Activated T-helper 17 cell treated with anti-CD3 and anti-CD28 coated beads, Interleukin-2, amount 50 U/mL, for 72 hours (primary cell): Measurements from ENCODE around the gene IMMP2L. TPM values are rescaled to one million over a fixed set of nuclear protein-coding genes. Genes with fewer than 3 reads are reported as not detected.

ENCODE experiments used
- ATAC-seq: fragments of 150-1000 bp; cut with Tn5 transposase; replicated peaks from 2 replicates; pipeline ENCODE4 v1.10.0; 2021; ENCODE audit warnings: mild to moderate bottlenecking, moderate library complexity
- H3K27ac Mint-ChIP-seq: one replicate; pipeline ENCODE4 v1.8.0; 2022; ENCODE audit warnings: mixed read lengths
- H3K27me3 Mint-ChIP-seq: one replicate; pipeline ENCODE4 v1.8.0; 2022; ENCODE audit warnings: mixed read lengths
- H3K36me3 Mint-ChIP-seq: one replicate; pipeline ENCODE4 v1.8.0; 2022; ENCODE audit warnings: low read depth, mild to moderate bottlenecking, mixed read lengths
- H3K4me1 Mint-ChIP-seq: one replicate; pipeline ENCODE4 v1.8.0; 2022; ENCODE audit warnings: mixed read lengths
- H3K4me3 Mint-ChIP-seq: one replicate; pipeline ENCODE4 v1.8.0; 2022; ENCODE audit warnings: mild to moderate bottlenecking, mixed read lengths
- H3K9me3 Mint-ChIP-seq: one replicate; pipeline ENCODE4 v1.8.0; 2022; ENCODE audit warnings: mixed read lengths
- total RNA-seq, 2 donors: library from RNA; stranded (reverse); gene quantifications; one replicate each; pipeline ENCODE4 v1.2.3, GENCODE V29; 2022

IMMP2L gene
- total RNA-seq, 2 donors from 2014 or later = 9.5 to 27.6 TPM

- Mint-ChIP-seq H3K4me1 (no peaks in the 10 kb centered on the region), H3K36me3 (no peaks in the 10 kb centered on the region), H3K27ac (no peak overlapping the region), H3K27me3 (peaks cover 6% of the 10 kb centered on the region), H3K9me3 (peaks cover 7% of the 10 kb centered on the region), H3K4me3 (no peak overlapping the region)
- ATAC-seq = no peak
Measured at GRCh38 chr7:111571720-111572119, 9.4 kb upstream of the IMMP2L start.

- Mint-ChIP-seq H3K36me3 (no peaks in the 10 kb centered on the region), H3K4me3 (no peak overlapping the region), H3K9me3 (peaks cover 7% of the 10 kb centered on the region), H3K27ac (no peak overlapping the region), H3K27me3 (peaks cover 7% of the 10 kb centered on the region), H3K4me1 (no peaks in the 10 kb centered on the region)
- ATAC-seq = no peak
Measured at GRCh38 chr7:111568870-111569462, 6.7 kb upstream of the IMMP2L start.

- no peaks in the 10 kb centered on the region for H3K4me1 Mint-ChIP-seq
- H3K27me3 Mint-ChIP-seq = peaks cover 9% of the 10 kb centered on the region
- no peaks in the 10 kb centered on the region for H3K36me3 Mint-ChIP-seq
- no peak for ATAC-seq
- H3K9me3 Mint-ChIP-seq = peaks cover 7% of the 10 kb centered on the region
- H3K4me3 Mint-ChIP-seq = no peak overlapping the region
- H3K27ac Mint-ChIP-seq = no peak overlapping the region
Measured at GRCh38 chr7:111568419-111568818, 6.1 kb upstream of the IMMP2L start.

GRCh38 chr7:111564078-111564477 lies 1.8 kb upstream of the IMMP2L start:
- Mint-ChIP-seq H3K27me3 (peaks cover 7% of the 10 kb centered on the region), H3K4me3 (peak overlapping the region; percentile 84), H3K27ac (peak overlapping the region; percentile 81), H3K36me3 (peaks cover 8% of the 10 kb centered on the region), H3K4me1 (peaks cover 15% of the 10 kb centered on the region), H3K9me3 (no peaks in the 10 kb centered on the region)
- no peak for ATAC-seq

- no peak for ATAC-seq
- Mint-ChIP-seq H3K36me3 (peaks cover 33% of the 10 kb centered on the region), H3K4me1 (peaks cover 25% of the 10 kb centered on the region), H3K4me3 (peak overlapping the region; percentile 84), H3K27ac (peak overlapping the region; percentile 89), H3K27me3 (peaks cover 4% of the 10 kb centered on the region), H3K9me3 (no peaks in the 10 kb centered on the region)
Measured at GRCh38 chr7:111561654-111561903, 713 bp downstream of the IMMP2L start.

GRCh38 chr7:111560773-111561653 lies 1.3 kb downstream of the IMMP2L start:
- Mint-ChIP-seq H3K27ac (peak overlapping the region; percentile 89), H3K36me3 (peaks cover 39% of the 10 kb centered on the region), H3K27me3 (peaks cover 4% of the 10 kb centered on the region), H3K4me3 (peak overlapping the region; percentile 84), H3K4me1 (peaks cover 26% of the 10 kb centered on the region), H3K9me3 (no peaks in the 10 kb centered on the region)
- no peak for ATAC-seq

- H3K4me1 Mint-ChIP-seq = peaks cover 26% of the 10 kb centered on the region
- ATAC-seq = no peak
- H3K27me3 Mint-ChIP-seq = peaks cover 3% of the 10 kb centered on the region
- no peaks in the 10 kb centered on the region for H3K9me3 Mint-ChIP-seq
- H3K36me3 Mint-ChIP-seq = peaks cover 59% of the 10 kb centered on the region
- no peak overlapping the region for H3K4me3 Mint-ChIP-seq
- H3K27ac Mint-ChIP-seq = no peak overlapping the region
Measured at GRCh38 chr7:111558991-111559390, 3.3 kb downstream of the IMMP2L start.

- no peak for ATAC-seq
- H3K27me3 Mint-ChIP-seq = no peaks in the 10 kb centered on the region
- peaks cover 26% of the 10 kb centered on the region for H3K4me1 Mint-ChIP-seq
- H3K9me3 Mint-ChIP-seq = no peaks in the 10 kb centered on the region
- peaks cover 68% of the 10 kb centered on the region for H3K36me3 Mint-ChIP-seq
- H3K4me3 Mint-ChIP-seq = no peak overlapping the region
- peak overlapping the region; percentile 5 for H3K27ac Mint-ChIP-seq
Measured at GRCh38 chr7:111556977-111557376, 5.3 kb downstream of the IMMP2L start.

GRCh38 chr7:111554086-111554485 lies 8.2 kb downstream of the IMMP2L start:
- peaks cover 89% of the 10 kb centered on the region for H3K36me3 Mint-ChIP-seq
- ATAC-seq = no peak
- no peaks in the 10 kb centered on the region for H3K27me3 Mint-ChIP-seq
- no peak overlapping the region for H3K27ac Mint-ChIP-seq
- no peak overlapping the region for H3K4me3 Mint-ChIP-seq
- no peaks in the 10 kb centered on the region for H3K9me3 Mint-ChIP-seq
- peaks cover 11% of the 10 kb centered on the region for H3K4me1 Mint-ChIP-seq

GRCh38 chr7:111541067-111541466 lies 21.2 kb downstream of the IMMP2L start:
- H3K9me3 Mint-ChIP-seq = no peaks in the 10 kb centered on the region
- ATAC-seq = no peak
- no peaks in the 10 kb centered on the region for H3K27me3 Mint-ChIP-seq
- H3K4me3 Mint-ChIP-seq = no peak overlapping the region
- H3K4me1 Mint-ChIP-seq = no peaks in the 10 kb centered on the region
- no peak overlapping the region for H3K27ac Mint-ChIP-seq
- peaks cover 24% of the 10 kb centered on the region for H3K36me3 Mint-ChIP-seq

- Mint-ChIP-seq H3K27me3 (no peaks in the 10 kb centered on the region), H3K36me3 (peaks cover 27% of the 10 kb centered on the region), H3K27ac (no peak overlapping the region)
Measured at GRCh38 chr7:111540199-111540815, 22.0 kb downstream of the IMMP2L start.

GRCh38 chr7:111537134-111537533 lies 25.2 kb downstream of the IMMP2L start:
- Mint-ChIP-seq H3K9me3 (no peaks in the 10 kb centered on the region), H3K27me3 (no peaks in the 10 kb centered on the region), H3K4me1 (no peaks in the 10 kb centered on the region), H3K4me3 (no peak overlapping the region), H3K27ac (no peak overlapping the region), H3K36me3 (peaks cover 4% of the 10 kb centered on the region)
- ATAC-seq = no peak

More at GRCh38 chr7:111540199-111540815, 22.0 kb downstream of the IMMP2L start:
- Mint-ChIP-seq H3K9me3 (no peaks in the 10 kb centered on the region), H3K4me3 (no peak overlapping the region), H3K4me1 (no peaks in the 10 kb centered on the region)
- ATAC-seq = no peak

- ATAC-seq = no peak
- no peaks in the 10 kb centered on the region for H3K27me3 Mint-ChIP-seq
- H3K9me3 Mint-ChIP-seq = no peaks in the 10 kb centered on the region
- no peaks in the 10 kb centered on the region for H3K4me1 Mint-ChIP-seq
- H3K36me3 Mint-ChIP-seq = peaks cover 7% of the 10 kb centered on the region
- no peak overlapping the region for H3K4me3 Mint-ChIP-seq
- H3K27ac Mint-ChIP-seq = no peak overlapping the region
Measured at GRCh38 chr7:111535142-111535870, 27.0 kb downstream of the IMMP2L start.

GRCh38 chr7:111532625-111533024 lies 29.7 kb downstream of the IMMP2L start:
- Mint-ChIP-seq H3K9me3 (no peaks in the 10 kb centered on the region), H3K4me1 (no peaks in the 10 kb centered on the region), H3K27me3 (no peaks in the 10 kb centered on the region), H3K36me3 (peaks cover 9% of the 10 kb centered on the region), H3K27ac (no peak overlapping the region), H3K4me3 (no peak overlapping the region)
- no peak for ATAC-seq
